Gastrocnemius medialis (tissue), 4 donors: ENCODE results near the gene RTEL1. TPM values are rescaled to one million over a fixed set of nuclear protein-coding genes. Genes with fewer than 3 reads are reported as not detected.
"Not testable (repeated sequence)": the region's sequence is repeated elsewhere in the genome, so short reads cannot be mapped to it uniquely, and the experiment has no call there.

Experiments used
- ATAC-seq, 2 donors: fragments of 150-250 bp; one replicate each; pipeline ENCODE4 v1.9.1; 2016
- DNase-seq, 2 donors: peaks; one replicate each; pipeline ENCODE4 v3.0.0-alpha.2; 2019
- H3K27ac ChIP-seq, 4 donors: fragments of 200-600 bp; sonication (generic); 1 replicate in 1 of 4; 2 replicates in 3 of 4; pipeline ENCODE4 v1.5.1; 2016 to 2018; ENCODE audit warnings: mild to moderate bottlenecking in 2 of 4, moderate library complexity in 1 of 4
- H3K27me3 ChIP-seq, 3 donors: fragments of 200-600 bp; sonication (generic) in 2 of 3; 1 replicate in 1 of 3; 2 replicates in 2 of 3; pipeline versions ENCODE4 v1.5.1 to v1.6.0; 2016 to 2019; ENCODE audit warnings: mild to moderate bottlenecking in 1 of 3, moderate library complexity in 1 of 3
- H3K36me3 ChIP-seq, 2 donors: fragments of 200-600 bp; sonication (generic) in 1 of 2; one replicate each; pipeline ENCODE4 v1.5.1; 2017 to 2018
- H3K4me1 ChIP-seq, 2 donors: fragments of 200-600 bp; sonication (generic) in 1 of 2; one replicate each; pipeline ENCODE4 v1.5.1; 2016 to 2017; ENCODE audit warnings: mild to moderate bottlenecking in 2 of 2
- H3K4me3 ChIP-seq, 4 donors: fragments of 200-600 bp; sonication (generic) in 3 of 4; 1 replicate in 1 of 4; 2 replicates in 3 of 4; pipeline ENCODE4 v1.5.1; 2016 to 2019; ENCODE audit warnings: mild to moderate bottlenecking in 2 of 4
- H3K9me3 ChIP-seq, 3 donors: fragments of 200-600 bp; sonication (generic) in 2 of 3; 1 replicate in 1 of 3; 2 replicates in 2 of 3; pipeline ENCODE4 v1.5.1; 2016 to 2019
- CTCF ChIP-seq, 5 experiments: fragments of 450-650 bp in 3 of 5; fragments of 200-600 bp in 2 of 5; sonication (generic) in 2 of 5; IDR thresholded peaks in 4 of 5; conservative IDR thresholded peaks in 1 of 5; 1 replicate in 4 of 5; 2 replicates in 1 of 5; pipeline ENCODE4 v1.5.1; 2016 to 2019; ENCODE audit warnings: antibody characterized with exemption in 5 of 5, mild to moderate bottlenecking in 3 of 5, moderate library complexity in 3 of 5
- POLR2A ChIP-seq, 2 donors: fragments of 450-650 bp; IDR thresholded peaks; one replicate each; pipeline ENCODE4 v1.6.1; 2017; ENCODE audit warnings: antibody characterized with exemption in 2 of 2, mild to moderate bottlenecking in 2 of 2, moderate library complexity in 2 of 2
- in situ Hi-C, 4 donors: fragments of 200-750 bp; cut with MboI; loops; one replicate each; pipeline versions ENCODE4 v1.15.0 to v1.8.0; 2017; ENCODE audit warnings: low sequenced_read_pairs in 4 of 4
- intact Hi-C: fragments of 100-400 bp; cut with DNase I; formaldehyde crosslinking; loops from one replicate; pipeline ENCODE4 v1.15.1; 2023; ENCODE audit warnings: low total_unique reads
- total RNA-seq, 4 donors: library from RNA; depleted of rRNA; stranded (reverse); fragments of >200 nt; gene quantifications; one replicate each; pipeline versions ENCODE4 v1.1.0 to v1.2.3, GENCODE V29; 2016

RTEL1 gene
- total RNA-seq, 4 donors from 2014 or later = 2.4 to 9.1 (median 6.0) TPM

GRCh38 chr20:63648190-63648589 is 9.9 kb upstream of the RTEL1 start:
- in situ Hi-C loops (loop anchor here in 1 of 4 donors (25.0 kb wide), 1 partner anchor 111 kb away; the partner anchor contains the start of genes PTK6 and SRMS), intact Hi-C loops (no loop called here)
- Histone ChIP-seq H3K36me3 (no peaks in the 10 kb centered on the region), H3K9me3 (no peaks in the 10 kb centered on the region), H3K4me3 (no peak overlapping the region), H3K4me1 (peaks cover 4 to 5% of the 10 kb centered on the region in 2 donors), H3K27ac (no peak overlapping the region), H3K27me3 (peaks cover 15 to 18% (median 18%) of the 10 kb centered on the region in 3 donors)
- TF ChIP-seq CTCF (IDR thresholded peaks at IDR 0.05 in 4 of 5, conservative IDR thresholded peaks at IDR 0.05 in 1 of 5) (no peak), POLR2A (IDR thresholded peaks at IDR 0.05) (no peak)
- ATAC-seq = no peak
- no peak for DNase-seq

- in situ Hi-C loops = loop anchor here in 1 of 4 donors (25.0 kb wide), 1 partner anchor 112 kb away; the partner anchor contains the start of genes PTK6 and SRMS
- no peaks in the 10 kb centered on the region for H3K36me3 ChIP-seq
- no peaks in the 10 kb centered on the region for H3K9me3 ChIP-seq
- no peak for DNase-seq
- peaks cover 4 to 11% of the 10 kb centered on the region in 2 donors for H3K4me1 ChIP-seq
- intact Hi-C loops = no loop called here
- TF ChIP-seq POLR2A (IDR thresholded peaks at IDR 0.05) (no peak), CTCF (IDR thresholded peaks at IDR 0.05 in 4 of 5, conservative IDR thresholded peaks at IDR 0.05 in 1 of 5) (no peak)
- ATAC-seq = no peak
- no peak overlapping the region for H3K4me3 ChIP-seq
- no peak overlapping the region for H3K27ac ChIP-seq
- peaks cover 15 to 21% (median 18%) of the 10 kb centered on the region in 3 donors for H3K27me3 ChIP-seq
Observed at GRCh38 chr20:63648895-63649589, 9.1 kb upstream of the RTEL1 start.

- DNase-seq, intact Hi-C loops, H3K27ac ChIP-seq, ATAC-seq, H3K4me3 ChIP-seq, H3K9me3 ChIP-seq, H3K36me3 ChIP-seq: not testable (repeated sequence)
- H3K4me1 ChIP-seq = peaks cover 4 to 11% of the 10 kb centered on the region in 2 donors
- H3K27me3 ChIP-seq = peaks cover 15 to 21% (median 18%) of the 10 kb centered on the region in 3 donors
- in situ Hi-C loops = loop anchor here in 1 of 4 donors (10.0 kb wide), 1 partner anchor 64 kb away; no protein-coding TSS in a partner anchor
Observed at GRCh38 chr20:63650486-63650885, 7.6 kb upstream of the RTEL1 start.

GRCh38 chr20:63651942-63652191 is 6.2 kb upstream of the RTEL1 start:
- in situ Hi-C loops = loop anchor here in 1 of 4 donors (10.0 kb wide), 1 partner anchor 63 kb away; no protein-coding TSS in a partner anchor
- intact Hi-C loops = no loop called here
- no peaks in the 10 kb centered on the region for H3K9me3 ChIP-seq
- H3K4me3 ChIP-seq = peak overlapping the region in 3 of 4 donors; percentile 48 to 57 (median 51)
- ATAC-seq (no peak), DNase-seq (no peak)
- TF ChIP-seq POLR2A (IDR thresholded peaks at IDR 0.05) (no peak), CTCF (IDR thresholded peaks at IDR 0.05 in 4 of 5, conservative IDR thresholded peaks at IDR 0.05 in 1 of 5) (no peak)
- H3K36me3 ChIP-seq = no peaks in the 10 kb centered on the region
- peaks cover 15 to 21% (median 18%) of the 10 kb centered on the region in 3 donors for H3K27me3 ChIP-seq
- peaks cover 6 to 12% of the 10 kb centered on the region in 2 donors for H3K4me1 ChIP-seq
- H3K27ac ChIP-seq = no peak overlapping the region

GRCh38 chr20:63652192-63652980 is 5.7 kb upstream of the RTEL1 start:
- intact Hi-C loops (no loop called here), in situ Hi-C loops (loop anchor here in 1 of 4 donors (10.0 kb wide), 1 partner anchor 62 kb away; no protein-coding TSS in a partner anchor)
- no peaks in the 10 kb centered on the region for H3K36me3 ChIP-seq
- ATAC-seq (no peak), DNase-seq (no peak)
- no peaks in the 10 kb centered on the region for H3K9me3 ChIP-seq
- peak overlapping the region; percentile 42 to 57 (median 50) for H3K4me3 ChIP-seq
- H3K27ac ChIP-seq = no peak overlapping the region
- peaks cover 12 to 17% of the 10 kb centered on the region in 2 donors for H3K4me1 ChIP-seq
- TF ChIP-seq CTCF (IDR thresholded peaks at IDR 0.05 in 4 of 5, conservative IDR thresholded peaks at IDR 0.05 in 1 of 5) (no peak), POLR2A (IDR thresholded peaks at IDR 0.05) (no peak)
- H3K27me3 ChIP-seq = peaks cover 15 to 21% (median 18%) of the 10 kb centered on the region in 3 donors
